Parathyroid adenoma (tissue), 2 donors: Measurements from ENCODE around the gene DOP1A.
A peak's percentile ranks its signal among the peaks of the same experiment; 100 is the strongest.
"Not testable (repeated sequence)": the region's sequence is repeated elsewhere in the genome, so short reads cannot be mapped to it uniquely, and the experiment has no call there.

Source experiments
- H2AFZ ChIP-seq: fragments of 300-600 bp; sonication (generic); one replicate; pipeline ENCODE4 v1.7.0; 2017; ENCODE audit warnings: antibody characterized with exemption, mild to moderate bottlenecking
- H3K27ac ChIP-seq: fragments of 300-600 bp; sonication (generic); one replicate; pipeline ENCODE4 v1.7.0; 2017
- H3K27me3 ChIP-seq: fragments of 300-600 bp; sonication (generic); one replicate; pipeline ENCODE4 v1.7.0; 2017; ENCODE audit warnings: low read length; ENCODE audit not compliant: control insufficient read depth, insufficient read depth
- H3K36me3 ChIP-seq: fragments of 300-600 bp; sonication (generic); one replicate; pipeline ENCODE4 v1.7.0; 2017; ENCODE audit warnings: low read length; ENCODE audit not compliant: control insufficient read depth, insufficient read depth
- H3K4me1 ChIP-seq: fragments of 300-600 bp; sonication (generic); one replicate; pipeline ENCODE4 v1.7.0; 2017; ENCODE audit warnings: control low read depth
- H3K4me2 ChIP-seq: fragments of 300-600 bp; sonication (generic); one replicate; pipeline ENCODE4 v1.7.0; 2017; ENCODE audit warnings: low read length
- H3K4me3 ChIP-seq: fragments of 300-600 bp; sonication (generic); one replicate; pipeline ENCODE4 v1.7.0; 2017; ENCODE audit warnings: low read depth, low read length
- H3K79me2 ChIP-seq: fragments of 300-600 bp; sonication (generic); one replicate; pipeline ENCODE4 v1.7.0; 2017; ENCODE audit warnings: control low read depth
- H3K9ac ChIP-seq: fragments of 300-600 bp; sonication (generic); one replicate; pipeline ENCODE4 v1.7.0; 2017; ENCODE audit warnings: mild to moderate bottlenecking
- H3K9me3 ChIP-seq: fragments of 300-600 bp; sonication (generic); one replicate; pipeline ENCODE4 v1.7.0; 2017; ENCODE audit warnings: low read length; ENCODE audit not compliant: control insufficient read depth
- CTCF ChIP-seq: fragments of 300-600 bp; sonication (generic); IDR thresholded peaks from one replicate; pipeline ENCODE4 v1.7.0; 2017; ENCODE audit warnings: antibody characterized with exemption, mild to moderate bottlenecking
- donor health status: primary hyperparathyroidism.

Gene DOP1A

DNA sequence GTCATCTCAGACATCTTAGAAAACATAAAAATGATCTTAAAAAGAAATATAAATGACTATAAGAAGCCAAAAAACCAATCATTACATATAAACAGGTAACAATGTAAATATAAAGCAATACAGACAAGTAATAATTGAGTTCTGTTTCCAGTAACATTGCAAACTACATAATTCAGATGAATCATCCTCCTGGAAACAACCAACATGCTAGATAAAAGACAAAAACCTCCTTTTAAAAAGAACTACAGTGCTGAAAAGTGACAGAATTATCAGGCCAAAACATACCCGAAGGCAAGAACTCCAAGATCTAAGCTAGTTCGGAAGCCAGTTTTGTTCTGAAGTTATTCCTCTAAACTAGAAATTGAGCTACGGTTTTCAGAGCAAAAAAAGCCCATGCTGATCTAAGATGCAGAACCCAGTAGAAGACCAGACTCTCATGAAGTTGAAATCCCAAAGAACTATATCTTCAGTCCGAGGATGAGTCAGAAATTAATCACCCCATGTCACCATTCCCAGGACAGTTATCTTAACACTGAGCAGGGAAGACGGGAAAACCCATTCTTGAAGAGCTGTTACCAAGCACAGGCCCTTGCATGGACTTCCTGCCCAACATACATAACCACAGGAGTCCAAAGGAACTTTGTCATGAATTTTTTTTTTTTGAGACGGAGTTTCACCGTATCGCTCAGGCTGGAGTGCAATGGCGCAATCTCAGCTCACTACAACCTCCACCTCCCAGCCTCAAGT lies 115.8 kb downstream of the DOP1A start:
- no peak overlapping the region for H3K27ac ChIP-seq
- no peak for TF ChIP-seq CTCF
- H3K36me3 ChIP-seq, result no peaks in the 10 kb centered on the region

GRCh38 chr6:83185096-83185495 lies 117.6 kb downstream of the DOP1A start:
- no peaks in the 10 kb centered on the region for H3K9me3 ChIP-seq
- no peaks in the 10 kb centered on the region for H3K79me2 ChIP-seq
- H3K4me1 ChIP-seq, result no peaks in the 10 kb centered on the region
- H3K9ac ChIP-seq, result no peak overlapping the region
- no peaks in the 10 kb centered on the region for H3K36me3 ChIP-seq
- H2AFZ ChIP-seq, result no peak overlapping the region
- H3K4me3 ChIP-seq, result no peak overlapping the region
- no peak for TF ChIP-seq CTCF
- no peak overlapping the region for H3K27ac ChIP-seq
- H3K27me3 ChIP-seq, result no peaks in the 10 kb centered on the region
- no peak overlapping the region for H3K4me2 ChIP-seq

More for the DNA sequence above, 115.8 kb downstream of the DOP1A start:
- Histone ChIP-seq H3K4me2 (no peak overlapping the region), H3K4me1 (no peaks in the 10 kb centered on the region), H3K9me3 (no peaks in the 10 kb centered on the region), H2AFZ (no peak overlapping the region), H3K27me3 (no peaks in the 10 kb centered on the region), H3K4me3 (no peak overlapping the region), H3K79me2 (no peaks in the 10 kb centered on the region), H3K9ac (no peak overlapping the region)

- no peak overlapping the region for H3K4me2 ChIP-seq
Measured at GRCh38 chr6:83188501-83188900, 121.0 kb downstream of the DOP1A start.

DNA sequence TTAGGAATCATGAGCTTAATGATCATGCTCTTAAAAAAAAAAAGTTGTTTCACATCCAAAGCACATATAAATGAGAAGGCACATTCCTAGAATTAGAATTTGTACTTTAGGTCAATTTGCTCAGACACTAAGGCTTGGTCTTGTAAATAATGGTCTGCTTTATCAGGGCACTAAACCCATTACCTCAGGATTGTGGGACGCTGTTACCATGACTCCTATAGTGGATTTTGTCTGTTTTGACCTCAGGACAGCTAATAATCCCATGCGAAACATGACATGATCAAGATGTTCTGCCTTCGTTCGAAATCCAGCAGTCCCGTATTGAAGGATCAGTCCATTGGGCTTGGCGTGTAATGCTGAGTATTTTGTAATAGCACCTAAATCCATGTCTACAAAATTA lies 123.2 kb downstream of the DOP1A start:
- Histone ChIP-seq H3K27me3 (no peaks in the 10 kb centered on the region), H3K4me2 (no peak overlapping the region), H3K9ac (no peak overlapping the region), H3K9me3 (no peaks in the 10 kb centered on the region), H3K36me3 (no peaks in the 10 kb centered on the region), H2AFZ (no peak overlapping the region), H3K79me2 (peaks cover 4% of the 10 kb centered on the region), H3K4me3 (no peak overlapping the region), H3K4me1 (no peaks in the 10 kb centered on the region), H3K27ac (no peak overlapping the region)
- TF ChIP-seq CTCF, result no peak

More at GRCh38 chr6:83188501-83188900, 121.0 kb downstream of the DOP1A start:
- H3K36me3 ChIP-seq, result no peaks in the 10 kb centered on the region
- H3K4me3 ChIP-seq, result no peak overlapping the region
- peaks cover 4% of the 10 kb centered on the region for H3K79me2 ChIP-seq
- H3K4me1 ChIP-seq, result no peaks in the 10 kb centered on the region
- H3K9me3 ChIP-seq, result no peaks in the 10 kb centered on the region
- no peak overlapping the region for H3K27ac ChIP-seq
- H3K9ac ChIP-seq, result no peak overlapping the region
- no peak overlapping the region for H2AFZ ChIP-seq
- no peak for TF ChIP-seq CTCF
- H3K27me3 ChIP-seq, result no peaks in the 10 kb centered on the region

GRCh38 chr6:83191974-83192373 lies 124.5 kb downstream of the DOP1A start:
- H3K4me1 ChIP-seq, H3K79me2 ChIP-seq, H3K9me3 ChIP-seq, H3K9ac ChIP-seq, H3K27ac ChIP-seq, H2AFZ ChIP-seq, H3K27me3 ChIP-seq, H3K36me3 ChIP-seq: not testable (repeated sequence)
- peak overlapping the region; percentile 96 for H3K4me2 ChIP-seq
- H3K4me3 ChIP-seq, result peak overlapping the region; percentile 89
